Right lung (tissue), 5 donors: ENCODE measurements around the gene PDXDC1. TPM values are rescaled to one million over a fixed set of nuclear protein-coding genes. Genes with fewer than 3 reads are reported as not detected.
"Not testable (repeated sequence)": the region's sequence is repeated elsewhere in the genome, so short reads cannot be mapped to it uniquely, and the experiment has no call there.

Experiments
- DNase-seq, 2 donors: peaks; one replicate each; pipeline ENCODE4 v3.0.0-alpha.2; 2013
- polyA plus RNA-seq, 5 donors: library from polyadenylated mRNA; unstranded; fragments of 120-200 nt; gene quantifications; one replicate each; pipeline versions ENCODE4 v1.2.1 to v1.2.3, GENCODE V29; 2013; ENCODE audit warnings: inconsistent platforms in 1 of 5, low replicate concordance in 1 of 5; ENCODE audit not compliant: insufficient read length in 5 of 5, insufficient read depth in 1 of 5

Gene PDXDC1
- polyA plus RNA-seq, 5 donors: 53.0 to 106 (median 85.8) TPM

- not testable (repeated sequence) for DNase-seq
Measured at GRCh38 chr16:15132719-15133428, 158.0 kb downstream of the PDXDC1 start.

DNA sequence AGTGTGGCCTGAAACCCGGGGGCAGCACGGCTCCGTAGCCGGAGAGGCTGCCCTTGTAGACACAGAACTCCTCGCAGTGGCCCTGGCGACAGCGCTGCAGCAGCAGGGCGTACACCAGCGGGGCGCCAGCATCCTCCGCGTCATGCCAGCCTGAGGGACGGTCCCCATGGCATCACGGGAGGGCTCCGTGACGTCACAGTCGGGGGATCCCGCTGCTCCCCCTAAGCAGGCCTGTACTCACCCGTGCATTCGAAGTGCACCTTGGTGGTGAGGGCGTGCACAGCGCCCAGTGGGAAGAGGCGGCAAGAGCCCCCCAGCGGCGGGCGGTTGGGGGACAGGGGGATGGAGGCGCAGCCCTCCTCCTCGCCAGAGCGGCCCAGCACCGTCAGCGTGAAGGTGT lies 158.7 kb downstream of the PDXDC1 start:
- DNase-seq: not testable (repeated sequence)

DNA sequence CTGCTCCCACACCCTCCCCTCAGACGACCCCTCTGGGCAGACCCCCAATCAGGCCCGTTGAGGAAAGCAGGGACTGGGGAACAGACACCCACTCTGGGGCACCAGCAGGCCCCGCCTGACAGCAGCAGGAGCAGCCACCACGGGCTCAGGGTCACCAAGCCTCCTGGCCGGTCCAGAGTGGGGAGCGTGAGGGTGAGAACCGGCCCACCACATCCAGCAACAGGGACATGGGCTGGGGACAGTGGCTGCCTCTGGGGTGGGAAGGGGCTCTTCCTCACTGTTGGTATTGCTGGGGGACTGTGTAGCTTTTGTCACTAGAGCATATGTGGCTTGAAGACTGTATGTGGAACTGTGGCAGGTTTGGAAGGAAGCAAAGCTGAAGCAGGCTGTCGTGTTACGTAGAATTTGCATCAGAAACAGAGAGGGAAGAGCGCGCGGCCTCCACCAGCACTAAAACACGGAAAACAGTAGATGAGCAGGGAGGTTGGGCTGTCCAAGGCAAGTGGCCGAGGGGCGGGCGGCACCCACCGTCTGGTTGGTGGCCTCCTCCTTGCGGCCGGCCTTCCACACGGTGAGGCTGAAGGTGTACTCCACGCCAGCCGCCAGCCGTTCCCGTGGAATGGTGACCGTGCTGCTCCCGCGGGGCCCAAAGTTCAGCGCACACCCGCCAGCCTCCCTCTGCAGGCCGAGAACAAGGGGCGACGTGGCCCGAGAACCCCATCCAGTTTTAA lies 160.1 kb downstream of the PDXDC1 start:
- not testable (repeated sequence) for DNase-seq

DNA sequence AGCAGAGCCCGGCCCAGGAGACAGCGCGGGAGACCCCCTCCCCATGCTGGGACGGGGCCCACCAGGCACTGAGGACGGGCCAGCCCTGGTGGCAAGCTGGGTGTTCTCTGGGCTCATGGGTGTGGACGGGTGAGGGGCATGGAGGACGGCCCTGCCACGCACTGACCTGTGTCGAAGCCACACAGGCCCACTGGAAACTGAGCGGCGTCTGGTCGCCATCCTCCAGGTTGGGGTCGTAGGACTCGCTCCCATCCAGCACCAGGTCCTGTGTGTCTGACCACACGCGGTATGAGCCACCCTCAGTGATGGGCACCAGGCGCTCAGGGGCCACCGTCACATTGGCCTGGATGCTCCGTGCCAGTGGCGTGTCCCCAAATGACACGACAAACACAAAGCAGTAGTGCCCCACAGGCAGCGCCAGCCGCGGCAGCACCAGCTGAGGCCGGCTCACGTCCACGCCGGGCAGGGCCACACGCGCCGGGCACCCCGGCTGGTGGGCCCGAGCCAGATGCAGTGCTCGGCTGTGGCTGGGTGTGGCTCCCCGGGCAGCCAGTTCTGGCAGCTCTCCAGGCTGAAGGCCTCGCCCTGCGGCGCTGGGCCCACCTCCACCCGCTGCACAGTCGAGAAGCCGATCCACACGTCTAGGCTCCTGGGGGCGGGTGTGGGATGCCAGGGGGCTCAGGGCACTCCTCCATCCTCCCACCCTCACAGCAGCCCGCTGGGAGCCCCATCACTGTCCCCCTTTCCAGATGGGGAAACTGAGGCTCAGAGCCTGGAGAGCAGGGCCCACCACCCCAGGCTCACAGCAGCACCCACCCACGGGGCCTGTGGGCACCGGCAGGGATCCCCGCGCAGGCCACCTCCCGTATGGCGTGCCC lies 160.9 kb downstream of the PDXDC1 start:
- not testable (repeated sequence) for DNase-seq

GRCh38 chr16:15137514-15137913 lies 162.7 kb downstream of the PDXDC1 start:
- not testable (repeated sequence) for DNase-seq

GRCh38 chr16:15140444-15141365 lies 165.9 kb downstream of the PDXDC1 start:
- not testable (repeated sequence) for DNase-seq

DNA sequence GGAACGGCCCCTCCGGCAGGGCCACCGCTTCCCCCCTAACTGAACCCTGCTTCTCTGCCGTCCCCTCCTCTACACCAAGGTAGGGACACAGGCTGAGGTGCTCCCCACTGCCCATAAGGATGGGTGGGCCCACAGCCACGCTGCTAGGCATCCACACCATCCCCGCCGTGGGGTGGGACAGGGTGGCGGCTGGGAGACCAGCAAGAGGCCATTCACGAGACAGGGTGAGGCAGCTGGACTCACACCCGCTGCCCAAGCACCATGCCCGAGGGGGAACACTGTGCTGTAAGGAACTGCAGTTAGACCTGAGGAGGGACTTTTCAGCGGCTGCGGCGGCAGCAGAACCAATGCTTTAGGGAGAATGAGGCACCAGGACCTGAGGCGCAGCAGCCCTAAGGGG lies 166.8 kb downstream of the PDXDC1 start:
- DNase-seq: no peak

- not testable (repeated sequence) for DNase-seq
Measured at GRCh38 chr16:15142107-15142890, 167.5 kb downstream of the PDXDC1 start.

DNA sequence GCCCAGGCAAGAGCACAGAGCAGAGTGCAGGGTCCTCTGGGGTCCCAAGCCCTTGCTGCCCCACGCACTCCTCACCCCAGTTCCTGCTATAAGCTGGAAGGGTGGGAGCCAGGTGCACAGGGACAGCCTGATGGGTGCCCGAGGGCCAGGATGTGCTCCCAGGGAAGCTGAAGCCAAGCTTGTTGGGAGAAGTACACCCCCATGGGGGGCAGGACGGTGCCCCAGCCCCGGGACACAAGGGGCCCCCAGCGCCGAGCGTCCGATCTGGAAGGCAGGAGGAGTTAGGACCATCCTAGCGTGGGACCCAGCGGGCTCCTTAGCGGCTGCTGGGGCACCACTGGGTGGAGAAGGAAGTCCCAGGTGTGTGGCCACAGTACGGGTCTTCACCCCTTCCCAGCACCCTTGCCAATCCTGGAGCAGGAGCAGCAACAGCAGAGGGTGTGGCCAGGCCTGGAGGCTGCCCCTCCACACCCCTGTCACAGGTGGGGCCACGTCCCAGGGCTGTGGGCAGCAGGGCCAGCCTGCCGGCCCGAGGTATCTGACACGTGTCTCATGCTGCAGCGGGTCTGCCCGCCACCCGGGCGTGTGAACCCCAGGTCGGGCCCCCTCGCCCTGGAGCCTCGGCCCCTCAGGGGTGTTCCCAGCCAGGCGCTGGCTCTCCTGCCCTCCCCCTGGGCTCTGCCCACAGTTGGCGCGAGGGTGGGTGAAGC lies 168.2 kb downstream of the PDXDC1 start:
- not testable (repeated sequence) for DNase-seq

DNA sequence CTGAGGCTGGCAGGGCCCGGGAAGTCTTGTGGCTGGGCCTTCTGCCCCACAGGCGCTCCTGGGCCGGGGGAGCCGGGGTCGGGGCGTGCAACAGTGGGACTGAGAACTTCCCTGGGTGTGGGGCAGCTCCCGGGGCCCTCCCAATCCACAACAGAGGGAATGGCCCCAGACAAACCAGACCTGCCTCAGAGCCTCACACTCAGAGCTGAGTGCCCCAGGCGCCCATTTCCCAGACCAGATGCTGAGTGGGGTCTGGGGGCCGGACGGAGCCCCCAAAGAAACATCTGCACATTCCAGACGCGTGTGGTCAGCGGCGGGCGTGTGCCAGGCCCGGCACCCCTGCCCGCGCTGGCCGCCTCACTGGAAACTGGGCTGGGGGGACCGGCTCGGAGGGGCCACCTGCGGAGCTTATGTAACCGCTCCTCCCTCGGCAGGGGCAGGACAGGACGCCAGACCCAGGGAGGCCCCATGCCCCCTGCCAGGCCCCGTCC lies 168.8 kb downstream of the PDXDC1 start:
- DNase-seq: not testable (repeated sequence)

DNA sequence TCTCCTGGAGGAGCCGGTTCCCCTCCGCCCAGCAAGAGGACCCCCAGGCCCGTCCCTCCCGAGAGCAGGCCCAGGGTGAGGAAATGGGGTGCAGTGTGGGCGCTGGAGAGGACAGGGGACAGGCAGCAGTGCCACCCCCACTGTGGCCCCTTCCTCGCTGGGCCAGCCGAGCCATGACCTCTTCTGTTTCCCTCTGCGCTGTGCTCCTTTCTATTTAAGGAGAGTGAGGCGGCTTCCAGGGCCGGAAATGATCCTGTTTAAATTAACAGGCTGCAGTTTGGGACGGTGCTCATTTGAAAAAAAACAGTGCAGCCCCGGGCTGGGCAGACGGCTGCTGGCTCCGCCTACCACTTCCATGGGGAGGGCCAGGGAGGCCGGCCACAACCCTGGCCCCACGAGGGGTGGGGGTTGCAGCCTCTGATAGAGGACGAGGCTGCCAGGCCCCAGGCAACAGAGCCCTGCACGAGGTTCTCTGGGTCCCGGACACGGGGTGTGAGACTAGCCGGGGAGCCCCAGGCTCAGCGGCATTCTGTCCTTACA lies 169.3 kb downstream of the PDXDC1 start:
- peak in 1 of 2 donors; percentile 46 for DNase-seq

DNA sequence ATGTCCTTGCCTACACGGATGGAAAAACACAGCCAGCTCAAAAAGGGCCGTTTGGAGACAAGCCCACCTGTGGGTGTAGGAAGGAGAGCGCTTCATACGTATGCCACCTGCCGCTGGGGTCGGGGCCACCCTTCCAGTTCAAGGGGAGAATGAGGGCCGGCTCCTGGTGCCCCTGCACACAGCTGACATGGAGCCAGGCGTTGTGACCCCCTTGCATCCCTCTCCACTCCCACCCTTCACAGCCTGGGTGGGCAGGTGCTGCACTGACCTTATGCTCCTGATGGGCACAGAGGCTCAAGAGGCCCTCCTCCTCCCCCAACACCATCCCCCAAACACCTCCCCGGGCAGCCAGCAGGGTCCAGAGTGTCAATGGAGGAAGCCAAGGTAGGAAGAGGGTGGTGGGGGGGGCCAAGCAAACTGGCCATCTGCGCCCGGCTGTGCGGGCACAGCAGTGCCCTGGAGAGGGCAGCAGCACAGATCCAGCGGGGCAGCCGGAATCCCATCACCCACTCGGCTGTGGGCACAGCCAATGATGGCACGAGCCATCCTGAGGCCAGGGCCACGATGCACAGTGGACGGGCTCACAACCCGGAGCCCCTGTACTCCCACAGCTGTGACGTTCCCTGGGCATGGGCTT lies 170.1 kb downstream of the PDXDC1 start:
- DNase-seq: not testable (repeated sequence)

DNA sequence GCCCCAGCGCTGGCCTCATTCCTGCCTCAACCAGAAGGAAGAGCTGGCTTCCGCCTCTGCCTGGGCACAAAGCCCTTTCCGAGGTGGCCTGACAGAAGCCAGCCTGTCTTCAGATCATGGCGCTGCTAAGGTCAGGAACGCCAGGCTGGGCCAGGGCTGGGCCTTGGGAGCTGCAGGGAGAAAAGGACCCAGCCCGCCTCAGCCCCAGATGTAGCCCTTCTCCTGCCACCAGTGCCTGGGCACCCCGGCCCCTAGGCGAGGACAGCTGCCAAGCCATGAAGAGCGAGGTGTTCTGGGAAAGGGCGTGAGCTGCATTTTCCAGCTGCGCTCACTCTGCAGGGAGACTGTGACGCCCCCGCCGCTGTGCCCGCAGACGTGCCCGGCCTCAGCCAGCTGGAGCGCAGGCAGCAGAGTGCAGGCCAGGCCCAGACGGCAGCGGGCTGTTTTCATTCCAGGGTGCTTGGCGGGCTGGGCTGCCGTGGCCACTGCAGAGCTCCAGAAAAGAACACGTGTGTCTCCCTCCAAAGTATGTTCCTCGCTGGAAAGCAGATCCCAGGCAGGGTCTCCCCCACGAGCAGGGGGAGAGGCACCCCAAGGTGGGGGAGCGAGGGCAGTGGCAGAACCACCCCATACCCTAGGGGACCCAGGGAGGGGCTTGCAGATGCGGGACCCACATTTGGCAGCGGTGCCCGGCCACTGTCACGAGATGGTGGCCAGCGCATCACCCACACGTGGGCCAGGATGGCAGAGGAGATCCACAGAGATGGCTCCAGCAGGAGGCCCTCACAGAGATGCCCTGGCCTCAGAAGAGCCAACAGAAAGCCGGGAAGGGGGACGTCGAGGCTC lies 170.8 kb downstream of the PDXDC1 start:
- not testable (repeated sequence) for DNase-seq

- DNase-seq: not testable (repeated sequence)
Measured at GRCh38 chr16:15146264-15146662, 171.4 kb downstream of the PDXDC1 start.

GRCh38 chr16:15148831-15149230 lies 174.0 kb downstream of the PDXDC1 start:
- not testable (repeated sequence) for DNase-seq

GRCh38 chr16:15149260-15149659 lies 174.4 kb downstream of the PDXDC1 start:
- not testable (repeated sequence) for DNase-seq

DNA sequence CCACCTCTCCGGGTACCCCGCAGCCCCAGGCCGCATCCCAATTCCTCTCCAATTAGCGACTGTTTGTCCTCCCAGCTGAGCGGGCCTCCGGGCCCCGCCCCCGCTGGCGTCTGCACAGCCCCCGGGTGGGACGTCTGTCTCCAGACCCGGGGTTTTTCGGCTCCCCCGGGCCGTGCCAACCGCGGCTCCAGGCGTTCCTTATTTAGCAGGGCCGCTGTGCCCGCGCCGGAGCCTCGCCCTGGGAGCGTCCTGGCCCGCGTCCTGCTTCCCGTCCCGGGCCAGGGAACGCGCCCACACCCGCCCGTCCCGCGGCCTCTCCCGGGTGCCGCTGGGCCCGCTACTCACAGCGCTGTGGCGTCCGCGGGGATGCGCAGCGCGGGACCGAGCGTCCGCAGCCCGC lies 179.2 kb downstream of the PDXDC1 start:
- DNase-seq: not testable (repeated sequence)
